GM19328 (cell line): ENCODE results near the gene PPP1R3C.

Source experiments
- ATAC-seq: cut with Tn5 transposase; IDR thresholded peaks from one replicate; pipeline ENCODE4 v1.9.1; 2021; ENCODE audit warnings: mild to moderate bottlenecking, moderate library complexity; ENCODE audit not compliant: unreplicated experiment

PPP1R3C gene

GRCh38 chr10:91602449-91602848 is 30.4 kb downstream of the PPP1R3C start:
- ATAC-seq = no peak

GRCh38 chr10:91601212-91601611 is 31.7 kb downstream of the PPP1R3C start:
- no peak for ATAC-seq

GRCh38 chr10:91598211-91598977 is 34.5 kb downstream of the PPP1R3C start:
- ATAC-seq = no peak

GRCh38 chr10:91597197-91597881 is 35.5 kb downstream of the PPP1R3C start:
- ATAC-seq = no peak

GRCh38 chr10:91596825-91597196 is 36.1 kb downstream of the PPP1R3C start:
- no peak for ATAC-seq

- ATAC-seq = no peak
Measured at GRCh38 chr10:91593834-91594233, 39.0 kb downstream of the PPP1R3C start.

- ATAC-seq = no peak
Measured at GRCh38 chr10:91593366-91593765, 39.5 kb downstream of the PPP1R3C start.

GRCh38 chr10:91592266-91592975 is 40.5 kb downstream of the PPP1R3C start:
- no peak for ATAC-seq

GRCh38 chr10:91591797-91592174 is 41.1 kb downstream of the PPP1R3C start:
- no peak for ATAC-seq

GRCh38 chr10:91590904-91591796 is 41.7 kb downstream of the PPP1R3C start:
- no peak for ATAC-seq

- no peak for ATAC-seq
Measured at GRCh38 chr10:91590142-91590903, 42.5 kb downstream of the PPP1R3C start.

GRCh38 chr10:91589658-91590035 is 43.2 kb downstream of the PPP1R3C start:
- ATAC-seq = no peak

GRCh38 chr10:91589015-91589657 is 43.7 kb downstream of the PPP1R3C start:
- no peak for ATAC-seq

- no peak for ATAC-seq
Measured at GRCh38 chr10:91587710-91588638, 44.9 kb downstream of the PPP1R3C start.

GRCh38 chr10:91582153-91582554 is 50.7 kb downstream of the PPP1R3C start:
- ATAC-seq = no peak

GRCh38 chr10:91579329-91579985 is 53.4 kb downstream of the PPP1R3C start:
- no peak for ATAC-seq
